Measurements from ENCODE around the gene NOC2L. TPM values are rescaled to one million over a fixed set of nuclear protein-coding genes. Genes with fewer than 3 reads are reported as not detected.

The NOC2L gene
- total RNA-seq, 1 donor from 2014 or later: 69.8 TPM

- peak overlapping the region; percentile 30 for H3K4me3 Mint-ChIP-seq
- H3K9me3 Mint-ChIP-seq: no peaks in the 10 kb centered on the region
- H3K36me3 Mint-ChIP-seq: peaks cover 4% of the 10 kb centered on the region
- DNase-seq (ENCODE audit: low spot score in 2 of 2, unreplicated experiment in 2 of 2): no peak
- peaks cover 57% of the 10 kb centered on the region for H3K4me1 Mint-ChIP-seq
- TF ChIP-seq, protein P1, sequence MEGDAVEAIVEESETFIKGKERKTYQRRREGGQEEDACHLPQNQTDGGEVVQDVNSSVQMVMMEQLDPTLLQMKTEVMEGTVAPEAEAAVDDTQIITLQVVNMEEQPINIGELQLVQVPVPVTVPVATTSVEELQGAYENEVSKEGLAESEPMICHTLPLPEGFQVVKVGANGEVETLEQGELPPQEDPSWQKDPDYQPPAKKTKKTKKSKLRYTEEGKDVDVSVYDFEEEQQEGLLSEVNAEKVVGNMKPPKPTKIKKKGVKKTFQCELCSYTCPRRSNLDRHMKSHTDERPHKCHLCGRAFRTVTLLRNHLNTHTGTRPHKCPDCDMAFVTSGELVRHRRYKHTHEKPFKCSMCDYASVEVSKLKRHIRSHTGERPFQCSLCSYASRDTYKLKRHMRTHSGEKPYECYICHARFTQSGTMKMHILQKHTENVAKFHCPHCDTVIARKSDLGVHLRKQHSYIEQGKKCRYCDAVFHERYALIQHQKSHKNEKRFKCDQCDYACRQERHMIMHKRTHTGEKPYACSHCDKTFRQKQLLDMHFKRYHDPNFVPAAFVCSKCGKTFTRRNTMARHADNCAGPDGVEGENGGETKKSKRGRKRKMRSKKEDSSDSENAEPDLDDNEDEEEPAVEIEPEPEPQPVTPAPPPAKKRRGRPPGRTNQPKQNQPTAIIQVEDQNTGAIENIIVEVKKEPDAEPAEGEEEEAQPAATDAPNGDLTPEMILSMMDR (IDR thresholded peaks at IDR 0.05; ENCODE audit: unreplicated experiment): no peak
- H3K27me3 Mint-ChIP-seq (ENCODE audit: low read depth): no peaks in the 10 kb centered on the region
- H3K27ac Mint-ChIP-seq: peak overlapping the region; percentile 56
Observed at GRCh38 chr1:932776-933602, 26.1 kb downstream of the NOC2L start.

DNA sequence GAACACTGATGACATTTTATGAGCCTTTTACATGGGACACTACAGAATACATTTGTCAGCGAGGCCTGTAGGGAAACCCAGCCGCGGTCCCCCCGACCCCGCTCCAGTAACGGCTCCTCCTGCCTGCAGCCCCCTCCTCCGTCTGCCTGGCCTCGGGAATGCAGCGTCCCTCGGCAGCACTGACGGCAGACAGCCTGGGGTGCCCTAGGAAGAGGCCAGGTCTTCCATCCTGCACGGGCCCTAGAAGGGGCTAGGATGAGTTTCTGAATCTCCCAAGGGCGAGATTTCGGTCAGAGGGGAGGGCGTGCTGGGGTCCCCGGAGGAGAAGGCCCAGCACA lies 26.9 kb downstream of the NOC2L start:
- Mint-ChIP-seq H3K36me3 (peaks cover 9% of the 10 kb centered on the region), H3K4me1 (peaks cover 61% of the 10 kb centered on the region), H3K27me3 (ENCODE audit: low read depth) (no peaks in the 10 kb centered on the region), H3K4me3 (no peak overlapping the region), H3K27ac (no peak overlapping the region), H3K9me3 (no peaks in the 10 kb centered on the region)
- no peak for DNase-seq (ENCODE audit: low spot score in 2 of 2, unreplicated experiment in 2 of 2)
- TF ChIP-seq, protein P1 (IDR thresholded peaks at IDR 0.05; ENCODE audit: unreplicated experiment): no peak

DNA sequence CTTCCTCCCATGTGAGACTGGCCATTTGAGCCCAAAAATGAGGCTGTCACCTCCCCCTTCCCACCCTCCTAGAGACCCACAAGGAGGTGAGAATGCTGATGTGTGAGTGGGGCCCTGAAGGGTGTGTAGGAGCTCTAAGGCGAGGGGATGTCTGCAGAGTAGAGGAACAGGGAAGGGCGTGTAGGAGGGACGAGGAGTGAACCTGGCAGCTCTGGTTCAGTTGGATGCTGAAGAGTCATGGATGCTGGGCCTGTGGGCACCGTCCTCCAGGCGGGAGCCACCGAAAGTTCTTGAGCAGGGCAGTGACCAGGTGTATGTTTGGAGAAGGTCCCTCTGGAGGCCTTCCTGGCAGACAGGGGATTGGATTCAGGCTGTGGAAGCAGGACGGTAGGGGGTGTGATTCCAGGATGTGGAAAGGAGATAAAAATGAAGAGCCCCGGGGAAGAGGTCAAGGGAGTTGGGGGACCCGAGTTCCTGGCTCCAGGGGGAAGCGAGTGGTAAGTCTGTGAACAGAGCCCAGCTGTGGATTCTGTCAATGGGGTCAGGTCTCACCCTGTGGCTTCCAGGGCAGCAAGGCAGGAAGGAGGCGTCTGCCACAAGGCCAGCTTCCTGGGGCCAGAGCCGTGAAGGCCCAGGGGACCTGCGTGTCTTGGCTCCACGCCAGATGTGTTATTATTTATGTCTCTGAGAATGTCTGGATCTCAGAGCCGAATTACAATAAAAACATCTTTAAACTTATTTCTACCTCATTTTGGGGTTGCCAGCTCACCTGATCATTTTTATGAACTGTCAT lies 27.5 kb downstream of the NOC2L start:
- H3K36me3 Mint-ChIP-seq: peaks cover 9% of the 10 kb centered on the region
- no peaks in the 10 kb centered on the region for H3K27me3 Mint-ChIP-seq (ENCODE audit: low read depth)
- no peak for DNase-seq (ENCODE audit: low spot score in 2 of 2, unreplicated experiment in 2 of 2)
- peak overlapping the region; percentile 29 for H3K4me3 Mint-ChIP-seq
- no peak overlapping the region for H3K27ac Mint-ChIP-seq
- TF ChIP-seq, protein P1 (IDR thresholded peaks at IDR 0.05; ENCODE audit: unreplicated experiment): no peak
- peaks cover 62% of the 10 kb centered on the region for H3K4me1 Mint-ChIP-seq
- no peaks in the 10 kb centered on the region for H3K9me3 Mint-ChIP-seq

DNA sequence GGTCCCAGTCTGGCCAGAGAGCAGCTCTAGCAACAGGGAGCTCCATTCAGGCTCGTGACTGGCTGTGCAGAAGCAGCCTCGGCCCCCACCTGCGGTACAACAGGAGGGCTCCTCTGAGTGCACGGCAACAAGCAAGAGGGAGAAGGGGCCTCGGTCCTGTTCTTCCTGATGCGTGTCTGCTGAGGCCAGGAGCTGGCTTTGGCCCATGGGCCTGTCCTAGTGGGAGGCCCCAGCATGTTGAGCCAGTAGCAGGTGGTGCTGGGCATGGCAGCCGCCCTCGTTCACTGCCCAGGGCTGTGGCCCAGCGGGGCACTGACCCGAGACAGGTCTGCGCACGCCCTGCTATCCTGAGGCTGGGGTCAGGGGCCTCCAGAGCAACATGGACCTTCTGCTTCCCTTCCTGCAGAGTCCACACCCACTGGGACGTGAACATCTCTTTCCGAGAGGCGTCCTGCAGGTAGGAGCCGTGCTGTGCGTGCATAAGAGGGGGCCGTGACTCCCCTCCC lies 28.4 kb downstream of the NOC2L start:
- no peak for DNase-seq (ENCODE audit: low spot score in 2 of 2, unreplicated experiment in 2 of 2)
- Mint-ChIP-seq H3K36me3 (peaks cover 9% of the 10 kb centered on the region), H3K4me3 (no peak overlapping the region), H3K27ac (no peak overlapping the region), H3K9me3 (no peaks in the 10 kb centered on the region), H3K4me1 (peaks cover 64% of the 10 kb centered on the region), H3K27me3 (ENCODE audit: low read depth) (no peaks in the 10 kb centered on the region)
- TF ChIP-seq, protein P1 (IDR thresholded peaks at IDR 0.05; ENCODE audit: unreplicated experiment): no peak

- H3K27me3 Mint-ChIP-seq (ENCODE audit: low read depth): no peaks in the 10 kb centered on the region
- peaks cover 57% of the 10 kb centered on the region for H3K4me1 Mint-ChIP-seq
- no peak for DNase-seq (ENCODE audit: low spot score in 2 of 2, unreplicated experiment in 2 of 2)
- no peak overlapping the region for H3K4me3 Mint-ChIP-seq
- H3K27ac Mint-ChIP-seq: no peak overlapping the region
- peaks cover 9% of the 10 kb centered on the region for H3K36me3 Mint-ChIP-seq
- TF ChIP-seq, protein P1 (IDR thresholded peaks at IDR 0.05; ENCODE audit: unreplicated experiment): no peak
- no peaks in the 10 kb centered on the region for H3K9me3 Mint-ChIP-seq
Observed at GRCh38 chr1:929712-930632, 29.1 kb downstream of the NOC2L start.

All from mesothelial cell of epicardium (in vitro differentiated cells).